Measurements from ENCODE around the gene SV2C.
"Not testable (repeated sequence)": the region's sequence is repeated elsewhere in the genome, so short reads cannot be mapped to it uniquely, and the experiment has no call there.

The SV2C gene

GRCh38 chr5:76082772-76083554 is at the start of gene SV2C:
Gene SV2C, plus strand, starts transcription at chr5:76083383. Its CDS starts 48,368 bp downstream, at chr5:76131751.
- DNase-seq, result no peak

DNA sequence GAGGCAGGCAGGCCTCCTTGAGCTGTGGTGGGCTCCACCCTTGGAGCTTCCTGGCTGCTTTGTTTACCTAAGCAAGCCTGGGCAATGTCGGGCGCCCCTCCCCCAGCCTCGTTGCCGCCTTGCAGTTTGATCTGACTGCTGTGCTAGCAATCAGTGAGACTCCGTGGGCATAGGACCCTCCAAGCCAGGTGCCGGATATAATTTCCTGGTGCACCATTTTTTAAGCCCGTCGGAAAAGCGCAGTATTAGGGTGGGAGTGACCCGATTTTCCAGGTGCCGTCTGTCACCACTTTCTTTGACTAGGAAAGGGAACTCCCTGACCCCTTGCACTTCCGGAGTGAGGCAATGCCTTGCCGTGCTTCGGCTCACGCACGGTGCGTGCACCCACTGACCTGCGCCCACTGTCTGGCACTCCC is 45.4 kb upstream of the SV2C start:
- DNase-seq, result not testable (repeated sequence)

DNA sequence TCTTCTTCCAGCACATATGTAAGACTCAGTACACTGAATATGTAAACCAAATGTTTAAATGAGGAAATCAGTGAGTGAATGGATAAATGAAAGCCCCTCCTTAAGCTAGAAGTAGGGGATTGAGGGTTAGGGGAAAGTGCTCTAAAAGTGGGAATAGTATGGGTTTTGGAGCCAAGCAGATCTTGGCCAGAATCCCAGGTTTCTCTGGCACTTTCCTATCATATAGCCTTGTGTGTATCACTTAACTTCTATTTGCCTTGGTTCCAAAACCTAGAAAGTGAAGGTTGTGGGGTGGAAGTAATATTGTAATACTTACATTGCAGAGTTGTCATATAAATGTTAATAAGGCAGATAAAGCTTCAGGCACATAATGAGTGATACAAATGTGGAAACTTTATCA is 45.0 kb upstream of the SV2C start:
- DNase-seq, result no peak

DNA sequence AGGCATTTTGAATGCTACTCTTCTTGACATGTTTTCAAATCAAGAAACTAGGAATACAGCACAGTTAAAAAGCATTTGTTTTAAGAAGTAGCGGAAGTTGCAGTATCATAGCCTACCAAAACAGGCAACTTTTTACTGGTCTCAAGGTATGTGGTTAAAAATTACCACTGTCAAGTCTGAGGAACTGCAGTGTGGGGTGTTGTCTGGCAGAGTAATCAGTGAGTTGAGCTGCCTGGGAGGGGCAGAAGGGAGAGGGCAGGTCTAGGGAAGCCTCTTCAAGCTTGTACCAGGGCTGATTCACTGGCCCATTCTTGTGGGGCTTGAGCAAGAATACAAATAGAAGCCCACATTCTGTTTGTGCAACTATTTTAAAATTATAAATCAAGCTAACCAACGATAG is 42.4 kb upstream of the SV2C start:
- no peak for DNase-seq

GRCh38 chr5:76041863-76042262 is 41.3 kb upstream of the SV2C start:
- no peak for DNase-seq

DNA sequence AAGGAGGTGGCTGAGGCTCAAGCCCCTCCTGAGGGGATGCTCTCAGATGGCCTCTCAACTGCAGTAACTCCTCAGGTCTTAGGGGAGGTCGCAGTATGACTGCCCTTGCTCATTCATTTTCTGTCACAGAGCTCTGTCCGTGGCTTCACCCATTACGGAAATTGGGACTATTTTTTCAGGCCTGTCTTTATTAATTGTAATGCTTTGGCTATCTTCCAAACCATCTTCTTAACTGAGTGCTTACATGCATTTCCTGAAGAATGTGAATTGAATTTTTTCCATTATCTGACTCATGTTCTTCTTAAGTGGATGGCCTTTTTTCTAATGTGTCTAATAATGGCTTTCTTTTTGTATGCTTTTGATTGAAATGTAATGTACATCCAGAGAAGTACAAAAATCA is 36.4 kb upstream of the SV2C start:
- no peak for DNase-seq

- DNase-seq, result no peak
Observed at GRCh38 chr5:76050134-76050533, 33.0 kb upstream of the SV2C start.

GRCh38 chr5:76062502-76063041 is 20.6 kb upstream of the SV2C start:
- no peak for DNase-seq

GRCh38 chr5:76065258-76065657 is 17.9 kb upstream of the SV2C start:
- no peak for DNase-seq

DNA sequence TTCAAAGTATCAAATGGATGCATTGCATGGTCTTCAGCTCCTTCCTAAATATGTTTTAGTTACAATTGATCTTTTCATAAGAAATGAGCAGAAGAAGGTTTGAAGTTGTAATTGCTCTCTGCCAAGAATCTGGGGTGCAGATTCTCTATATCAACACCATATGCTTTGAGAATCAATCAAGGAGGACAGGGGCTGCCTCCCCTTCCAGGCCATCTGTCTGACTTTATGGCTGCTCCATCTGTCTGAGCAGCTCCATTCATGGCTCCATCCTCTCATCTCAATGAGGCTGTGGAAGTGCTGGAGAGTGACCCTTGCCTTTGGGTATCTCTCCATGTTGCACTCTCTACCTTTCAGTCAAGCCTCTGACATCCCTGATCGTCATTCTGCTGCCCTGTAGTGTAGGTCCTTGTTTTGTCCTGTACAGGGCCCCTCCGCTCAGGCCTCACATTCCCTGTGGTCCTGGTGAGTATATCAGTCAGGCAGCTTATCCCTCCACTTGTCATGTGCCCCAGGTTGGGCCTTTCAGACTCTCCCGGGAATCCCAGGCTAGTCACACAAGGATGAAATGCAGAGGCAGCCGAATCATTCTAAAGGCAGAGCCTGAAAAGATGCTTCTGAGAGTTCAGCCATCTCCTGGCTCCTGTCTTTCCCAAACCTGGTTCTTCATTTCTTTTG is 14.0 kb upstream of the SV2C start:
- no peak for DNase-seq

DNA sequence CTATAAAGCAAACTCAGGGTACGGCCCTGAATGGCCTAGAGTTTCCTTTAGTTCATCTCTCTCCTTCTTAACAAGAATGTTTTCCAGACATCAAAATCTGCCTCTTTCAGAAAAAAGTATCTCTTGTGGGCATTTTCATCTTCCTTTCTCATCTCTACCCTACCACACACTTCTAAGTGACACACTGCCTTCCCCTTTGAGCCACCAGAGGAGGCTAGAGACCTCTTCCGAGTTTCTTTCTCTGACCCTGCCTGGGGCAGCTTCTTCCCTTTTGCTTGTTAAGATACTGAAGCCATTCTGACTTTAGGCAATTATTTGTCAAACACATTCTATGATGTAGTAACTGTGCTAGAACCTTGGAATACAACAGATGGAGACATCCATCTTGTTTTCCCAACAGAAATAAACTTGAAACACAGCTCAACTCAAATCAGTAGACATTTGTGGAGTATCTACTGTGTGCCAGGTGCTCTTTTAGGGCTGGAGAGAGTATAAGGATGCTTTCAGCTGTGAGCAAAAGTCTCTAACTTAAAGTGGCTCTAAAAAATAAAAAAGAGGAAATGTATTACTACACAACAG is 8.6 kb upstream of the SV2C start:
- peak; percentile 49 for DNase-seq

DNA sequence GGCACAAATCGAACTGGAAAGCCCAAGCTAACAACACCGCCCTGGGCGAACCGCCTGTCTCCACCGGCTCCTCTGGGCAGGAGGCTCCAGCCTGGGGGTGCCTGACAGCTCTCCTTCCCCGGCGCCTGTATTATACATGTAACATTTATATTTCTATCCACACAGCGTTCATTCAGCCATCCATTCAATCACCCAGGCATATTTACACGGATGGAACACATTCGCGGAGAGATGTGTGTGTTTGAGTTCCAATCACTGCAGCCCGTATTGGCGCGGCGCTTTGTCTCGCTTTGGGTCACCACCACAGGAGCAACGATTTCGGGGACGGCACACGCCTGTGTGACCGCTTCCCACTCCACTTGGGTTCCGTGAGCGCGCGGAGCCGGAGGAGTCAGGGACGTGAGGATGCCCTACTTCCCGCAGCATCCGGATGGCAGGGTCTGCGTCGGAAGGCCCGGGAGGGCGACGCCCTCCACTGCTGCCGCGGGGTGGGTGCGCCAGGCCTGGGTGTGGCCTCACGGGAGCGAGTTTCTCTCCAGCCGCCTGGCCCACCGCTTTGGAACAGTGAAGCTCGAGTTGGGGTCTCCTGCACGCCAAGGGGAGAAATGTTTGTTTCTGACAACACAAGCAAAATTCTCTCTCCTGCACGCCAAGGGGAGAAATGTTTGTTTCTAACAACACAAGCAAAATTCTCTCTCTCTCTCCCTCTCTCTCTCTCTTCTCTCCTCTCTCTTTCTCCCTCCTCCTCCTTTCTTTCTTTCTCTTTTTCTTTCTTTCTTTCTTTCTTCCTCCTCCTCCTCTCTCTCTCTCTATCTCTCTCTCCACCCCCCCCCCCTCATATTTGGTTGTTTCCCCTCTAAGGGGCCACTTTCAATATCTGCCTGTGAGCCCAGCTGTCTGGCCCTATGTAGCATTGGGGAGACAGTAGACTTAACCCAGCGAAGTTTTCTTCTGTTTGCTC is 1.1 kb upstream of the SV2C start:
- DNase-seq, result no peak

DNA sequence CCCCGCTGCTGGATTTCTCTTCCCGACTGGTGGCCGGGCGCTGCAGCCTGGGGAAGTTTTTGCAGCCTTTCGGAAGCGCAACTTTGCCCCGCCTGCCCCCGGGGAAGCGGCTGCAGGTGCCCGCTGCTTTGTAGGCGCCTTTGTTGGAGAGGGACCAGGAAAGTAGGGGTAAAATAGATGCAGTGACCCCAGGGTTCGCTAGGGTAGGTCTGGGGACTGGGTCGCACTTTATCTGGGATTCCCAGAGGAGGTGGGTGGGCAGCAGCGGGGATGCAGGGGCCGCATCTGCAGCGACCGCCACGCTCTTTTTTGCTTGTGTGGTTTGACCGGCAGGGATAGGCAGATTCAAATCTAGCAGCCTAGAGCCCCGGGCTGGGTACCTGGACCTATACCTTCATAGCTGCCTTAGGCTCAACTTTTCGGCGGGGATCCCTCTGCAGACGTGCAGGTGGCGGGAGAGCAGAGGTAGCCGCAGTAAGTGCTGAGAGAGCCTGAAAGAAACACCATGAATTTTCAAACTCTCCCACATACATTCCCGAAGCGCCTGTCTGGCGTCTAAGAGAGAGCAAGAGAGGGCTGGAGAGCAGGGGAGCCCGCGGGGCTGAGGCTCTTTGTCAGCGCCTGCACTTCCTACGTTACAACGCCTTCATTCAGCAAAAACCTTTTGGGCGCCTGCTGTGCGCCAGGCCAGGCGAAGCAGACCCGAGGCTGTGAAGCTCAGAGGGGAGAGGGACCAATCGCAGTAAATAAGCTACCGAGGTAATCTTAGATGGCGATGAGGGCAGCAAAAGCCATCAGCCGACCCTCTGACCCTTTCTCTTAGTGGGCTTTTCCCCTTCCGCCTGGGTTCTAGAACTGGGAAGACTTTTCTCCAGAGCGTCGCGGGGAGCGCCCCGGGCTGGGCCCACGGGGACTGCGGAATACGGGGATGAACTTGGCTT is 642 bp downstream of the SV2C start:
- no peak for DNase-seq

- DNase-seq, result no peak
Observed at GRCh38 chr5:76084496-76085242, 1.5 kb downstream of the SV2C start.

DNA sequence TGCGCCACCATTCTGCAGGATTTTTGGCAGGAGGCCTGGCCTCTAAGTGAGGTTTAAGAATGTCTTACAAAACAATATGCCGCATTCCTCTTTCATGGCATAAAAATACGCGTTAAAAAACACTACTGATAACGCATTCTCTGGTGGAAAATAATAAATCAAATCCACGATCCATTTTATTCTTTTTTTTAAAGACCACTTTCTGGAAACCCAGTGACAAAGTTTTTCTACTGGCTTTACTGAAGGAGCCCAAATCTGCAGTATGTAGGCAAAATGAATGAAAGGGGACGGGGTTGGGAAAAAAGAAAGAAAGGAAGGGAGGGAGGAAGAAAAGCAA is 2.0 kb downstream of the SV2C start:
- DNase-seq, result no peak

GRCh38 chr5:76086095-76086494 is 2.9 kb downstream of the SV2C start:
- no peak for DNase-seq

DNA sequence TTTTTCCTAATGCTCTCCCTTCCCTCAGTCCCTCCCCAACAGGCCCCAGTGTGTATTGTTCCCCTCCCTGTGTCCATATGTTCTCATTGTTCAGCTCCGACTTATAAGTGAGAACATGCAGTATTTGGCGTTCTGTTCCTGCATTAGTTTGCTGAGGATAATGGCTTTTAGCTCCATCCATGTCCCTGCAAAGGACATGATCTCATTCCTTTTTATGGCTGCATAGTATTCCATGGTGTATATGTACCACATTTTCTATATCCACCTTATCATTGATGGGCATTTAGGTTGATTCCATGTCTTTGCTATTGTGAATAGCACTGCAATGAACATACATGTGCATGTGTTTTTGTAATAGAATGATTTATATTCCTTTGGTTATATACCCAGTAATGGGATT is 6.0 kb downstream of the SV2C start:
- DNase-seq, result not testable (repeated sequence)

DNA sequence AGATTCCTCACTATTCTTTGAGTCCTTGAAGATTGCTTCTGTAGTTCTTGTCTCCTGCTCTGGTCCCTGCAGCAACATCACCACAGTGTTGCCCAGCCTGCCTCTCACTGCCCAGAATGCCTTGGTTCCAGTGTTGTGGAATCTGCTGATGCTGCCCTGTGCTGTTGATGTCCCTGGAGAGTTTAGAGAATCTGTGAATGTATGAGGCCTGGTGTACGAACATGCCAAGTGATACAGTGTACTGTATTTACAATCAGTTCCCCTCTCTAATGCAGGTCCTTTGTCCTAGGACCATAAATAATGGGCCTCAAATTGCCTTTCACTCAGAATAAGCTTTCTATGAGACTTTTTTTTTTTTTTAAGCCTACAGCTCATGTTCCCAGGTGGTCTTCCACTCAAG is 8.2 kb downstream of the SV2C start:
- DNase-seq, result no peak

DNA sequence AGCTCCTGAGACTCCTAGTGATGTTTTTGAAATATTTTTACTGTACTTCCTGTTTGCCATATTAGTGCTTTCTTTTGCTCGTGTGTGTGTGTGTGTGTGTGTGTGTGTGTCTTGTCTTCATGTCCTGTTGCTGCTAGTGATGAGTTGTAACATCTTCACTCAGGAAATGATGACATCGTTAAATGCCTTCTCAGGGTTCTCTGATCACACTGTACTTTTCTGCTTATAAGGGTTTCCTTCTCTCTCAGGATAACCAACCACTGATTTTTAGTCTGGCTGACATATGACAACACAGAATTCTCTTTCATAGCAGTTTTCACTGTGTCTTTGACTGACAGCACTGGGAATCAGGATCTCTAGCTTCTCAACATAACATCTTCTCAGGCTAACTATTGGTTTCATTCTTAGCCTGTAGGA is 16.1 kb downstream of the SV2C start:
- DNase-seq, result no peak

DNA sequence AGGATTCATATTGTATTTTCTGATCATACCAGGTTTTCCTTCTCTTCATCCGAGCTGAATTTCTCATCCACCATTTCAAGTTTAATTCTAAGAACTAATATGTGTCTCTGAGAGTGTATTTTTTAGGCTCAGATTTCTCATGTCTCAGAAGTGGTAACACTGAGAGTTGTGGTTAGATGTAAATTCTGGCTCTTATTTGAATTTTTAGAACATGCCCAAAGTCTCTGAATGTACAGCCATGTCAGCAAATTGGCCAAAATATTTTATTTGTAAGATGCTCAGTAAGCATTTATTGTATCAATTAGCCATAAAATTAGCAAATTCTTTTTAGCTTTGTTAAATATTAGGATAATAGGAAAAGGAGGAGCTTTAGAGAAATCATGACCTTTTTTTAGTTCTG is 16.6 kb downstream of the SV2C start:
- no peak for DNase-seq

DNA sequence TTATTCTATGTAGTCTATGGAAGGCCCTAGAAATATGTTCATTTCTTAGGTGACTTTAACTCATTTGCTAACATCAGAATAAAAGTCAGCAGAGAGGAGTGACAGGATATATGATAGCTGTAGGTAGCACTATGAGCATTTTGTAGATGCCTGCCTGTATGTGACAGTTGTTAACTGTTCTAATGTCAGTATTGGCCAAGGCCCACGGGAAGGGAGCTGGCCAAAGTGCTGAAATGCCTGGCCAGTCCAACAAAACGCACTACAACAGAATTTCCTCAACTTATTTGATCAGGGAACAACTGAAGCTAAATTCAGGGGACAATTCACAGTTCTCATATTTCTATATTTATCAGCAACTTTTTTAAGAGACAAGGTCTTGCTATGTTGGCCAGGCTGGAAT is 20.8 kb downstream of the SV2C start:
- no peak for DNase-seq

All from GDM1 (cell line).